Upper lobe of right lung (tissue), 1 donor: ENCODE measurements around the gene CEMP1. TPM values are rescaled to one million over a fixed set of nuclear protein-coding genes. Genes with fewer than 3 reads are reported as not detected.

ENCODE experiments used
- ATAC-seq: fragments of 200-7000 bp; cut with Tn5 transposase; one replicate; pipeline ENCODE4 v1.9.1; 2020; ENCODE audit warnings: mild to moderate bottlenecking, moderate library complexity
- DNase-seq: peaks from one replicate; pipeline ENCODE4 v3.0.0-alpha.2; 2020
- H3K27ac ChIP-seq: fragments of 200-600 bp; one replicate; pipeline ENCODE4 v1.8.0; 2022
- H3K27me3 ChIP-seq: fragments of 200-600 bp; one replicate; pipeline ENCODE4 v1.8.0; 2022; ENCODE audit warnings: mild to moderate bottlenecking
- H3K36me3 ChIP-seq: fragments of 200-600 bp; one replicate; pipeline ENCODE4 v1.8.0; 2022
- H3K4me1 ChIP-seq: fragments of 200-600 bp; one replicate; pipeline ENCODE4 v1.8.0; 2022
- H3K4me3 ChIP-seq: fragments of 200-600 bp; one replicate; pipeline ENCODE4 v1.8.0; 2022; ENCODE audit warnings: mild to moderate bottlenecking
- H3K9me3 ChIP-seq: fragments of 200-600 bp; one replicate; pipeline ENCODE4 v1.8.0; 2022
- intact Hi-C: fragments of 100-400 bp; cut with DNase I; formaldehyde crosslinking; loops from one replicate; pipeline ENCODE4 v1.11.0; 2022
- total RNA-seq: library from RNA; stranded (reverse); fragmentation: NEBNext Ultra II Directional; extraction: Animal tissue kit (Norgen Biotek cat#: 25700); gene quantifications from one replicate; pipeline ENCODE4 v1.2.1, GENCODE V29; 2021
- TF ChIP-seq, protein P1 (sequence below): fragments of 200-600 bp; IDR thresholded peaks from one replicate; pipeline ENCODE4 v1.8.0; 2022; ENCODE audit warnings: antibody characterized with exemption
- donor health status: DM: no; HTN: yes; CAD: no; lungs with severe emphysema.

The CEMP1 gene
- total RNA-seq, 1 donor from 2014 or later, result 1.4 TPM

DNA sequence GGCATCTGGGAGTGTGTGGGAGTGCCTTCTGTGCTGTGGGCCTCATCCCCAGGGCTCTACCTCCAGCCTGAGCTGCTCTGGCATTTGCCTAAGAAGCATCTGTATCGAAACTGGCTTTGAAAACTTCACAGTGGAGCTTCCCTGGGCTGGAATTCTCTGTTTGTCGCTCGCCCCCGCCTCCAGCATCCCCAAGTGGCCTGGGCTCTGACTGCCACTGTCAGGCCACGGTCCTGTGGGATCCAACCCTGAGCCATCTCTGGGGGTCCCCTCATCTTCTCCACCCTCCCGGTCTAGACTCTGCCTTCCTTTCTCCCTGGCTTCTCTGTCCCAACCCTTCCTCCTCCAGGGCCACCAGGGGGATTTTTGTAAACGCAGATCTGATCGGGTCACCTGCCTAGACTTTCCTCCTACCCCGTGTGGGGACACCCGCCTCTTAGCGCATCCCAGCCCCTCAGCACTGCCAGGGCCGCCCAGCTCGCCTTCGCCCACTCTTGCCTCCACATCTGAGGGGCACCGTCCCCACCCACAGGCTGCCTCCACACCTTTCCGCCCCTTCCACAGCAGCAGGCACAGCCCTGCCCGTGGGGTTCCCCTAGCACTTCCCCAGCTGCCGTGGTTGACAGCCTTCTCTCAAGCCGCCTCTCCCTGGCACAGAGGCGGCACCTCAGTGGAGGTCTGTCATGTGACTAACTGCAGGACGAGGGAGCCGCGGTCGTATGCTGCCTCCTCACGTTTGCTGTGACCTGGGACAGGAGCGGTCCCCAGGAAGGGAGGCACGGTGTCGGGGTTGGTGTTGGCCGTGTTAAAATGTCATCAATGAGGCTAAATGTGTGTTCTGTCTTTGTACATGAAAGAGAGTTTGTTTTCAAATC, 44.3 kb downstream of the CEMP1 start:
- Histone ChIP-seq H3K9me3 (no peaks in the 10 kb centered on the region), H3K27me3 (no peaks in the 10 kb centered on the region), H3K4me1 (peaks cover 40% of the 10 kb centered on the region), H3K36me3 (peaks cover 3% of the 10 kb centered on the region), H3K4me3 (no peak overlapping the region), H3K27ac (no peak overlapping the region)
- TF ChIP-seq, protein P1, sequence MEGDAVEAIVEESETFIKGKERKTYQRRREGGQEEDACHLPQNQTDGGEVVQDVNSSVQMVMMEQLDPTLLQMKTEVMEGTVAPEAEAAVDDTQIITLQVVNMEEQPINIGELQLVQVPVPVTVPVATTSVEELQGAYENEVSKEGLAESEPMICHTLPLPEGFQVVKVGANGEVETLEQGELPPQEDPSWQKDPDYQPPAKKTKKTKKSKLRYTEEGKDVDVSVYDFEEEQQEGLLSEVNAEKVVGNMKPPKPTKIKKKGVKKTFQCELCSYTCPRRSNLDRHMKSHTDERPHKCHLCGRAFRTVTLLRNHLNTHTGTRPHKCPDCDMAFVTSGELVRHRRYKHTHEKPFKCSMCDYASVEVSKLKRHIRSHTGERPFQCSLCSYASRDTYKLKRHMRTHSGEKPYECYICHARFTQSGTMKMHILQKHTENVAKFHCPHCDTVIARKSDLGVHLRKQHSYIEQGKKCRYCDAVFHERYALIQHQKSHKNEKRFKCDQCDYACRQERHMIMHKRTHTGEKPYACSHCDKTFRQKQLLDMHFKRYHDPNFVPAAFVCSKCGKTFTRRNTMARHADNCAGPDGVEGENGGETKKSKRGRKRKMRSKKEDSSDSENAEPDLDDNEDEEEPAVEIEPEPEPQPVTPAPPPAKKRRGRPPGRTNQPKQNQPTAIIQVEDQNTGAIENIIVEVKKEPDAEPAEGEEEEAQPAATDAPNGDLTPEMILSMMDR, result peak; percentile 28
- ATAC-seq (peak; percentile 81), DNase-seq (peak; percentile 88)
- intact Hi-C loops, result no loop called here

DNA sequence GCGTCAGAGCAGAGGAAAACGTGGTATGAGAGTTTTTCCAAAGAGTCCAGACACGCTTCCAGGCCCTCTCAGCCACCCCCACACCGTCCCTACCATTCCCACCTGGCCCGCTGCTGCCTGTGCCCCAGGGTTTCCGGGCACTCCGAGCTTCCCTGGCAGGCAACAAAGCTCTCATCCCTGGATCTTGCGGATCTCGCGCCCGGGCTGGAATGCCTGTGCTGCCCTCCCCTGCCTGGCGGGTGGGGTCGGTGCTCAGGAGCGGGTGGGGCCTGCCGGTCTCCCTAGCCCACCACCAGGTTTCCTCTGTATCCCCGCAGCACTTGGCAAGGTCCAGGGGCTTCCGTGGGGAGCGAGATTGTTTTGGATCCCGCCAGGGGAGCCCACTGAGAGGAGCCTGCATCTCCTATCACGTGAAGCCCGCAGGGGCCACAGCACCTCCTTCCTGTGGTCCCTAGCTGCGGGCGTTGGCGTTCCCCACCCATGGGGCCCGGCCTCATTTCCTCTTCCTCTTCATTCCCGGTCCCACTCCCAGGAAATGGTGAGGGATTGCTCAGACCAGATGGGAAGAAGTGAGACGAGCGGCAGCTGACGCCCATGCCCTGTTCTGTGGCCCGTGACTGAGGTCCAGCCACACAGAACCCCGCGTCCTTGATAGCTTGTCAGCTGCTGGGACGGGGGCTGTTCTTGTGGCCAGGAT, 45.2 kb downstream of the CEMP1 start:
- intact Hi-C loops, result no loop called here
- ATAC-seq (no peak), DNase-seq (no peak)
- no peaks in the 10 kb centered on the region for H3K9me3 ChIP-seq
- H3K27ac ChIP-seq, result no peak overlapping the region
- peaks cover 3% of the 10 kb centered on the region for H3K36me3 ChIP-seq
- no peaks in the 10 kb centered on the region for H3K27me3 ChIP-seq
- no peak overlapping the region for H3K4me3 ChIP-seq
- H3K4me1 ChIP-seq, result peaks cover 47% of the 10 kb centered on the region
- TF ChIP-seq, protein P1, result no peak

DNA sequence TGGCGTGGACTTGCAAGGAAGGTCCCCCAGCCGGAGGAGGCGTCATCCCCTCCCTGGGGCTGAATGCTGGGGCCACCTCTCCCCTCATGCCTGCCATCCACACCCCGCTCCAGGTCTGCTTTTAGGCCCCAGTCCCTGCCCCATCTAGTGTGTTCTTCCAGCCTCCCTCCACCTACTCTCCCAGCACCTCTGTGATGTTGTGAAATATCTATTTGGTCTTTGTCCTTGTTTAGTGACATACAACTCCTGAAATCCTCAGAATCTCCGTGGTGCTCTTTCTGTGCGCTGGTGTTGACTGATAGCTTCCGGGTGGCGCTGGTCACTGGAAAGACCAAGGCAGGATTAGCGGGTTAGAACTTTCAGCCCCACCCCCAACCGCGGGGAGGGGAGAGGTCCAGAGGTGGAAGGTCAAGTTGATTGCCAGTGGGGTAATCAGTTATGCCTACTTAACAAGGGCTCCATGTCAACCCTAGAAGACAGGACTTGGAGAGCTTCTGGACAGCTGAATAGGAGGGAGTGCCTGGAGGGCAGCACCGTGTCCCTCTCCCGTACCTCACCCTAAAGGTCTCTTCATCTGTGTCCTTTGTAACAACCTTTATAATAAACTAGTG, 46.2 kb downstream of the CEMP1 start:
- TF ChIP-seq, protein P1, result no peak
- intact Hi-C loops, result no loop called here
- Histone ChIP-seq H3K4me3 (no peak overlapping the region), H3K9me3 (no peaks in the 10 kb centered on the region), H3K27ac (no peak overlapping the region), H3K4me1 (peaks cover 52% of the 10 kb centered on the region), H3K36me3 (no peaks in the 10 kb centered on the region), H3K27me3 (no peaks in the 10 kb centered on the region)
- DNase-seq (no peak), ATAC-seq (no peak)

DNA sequence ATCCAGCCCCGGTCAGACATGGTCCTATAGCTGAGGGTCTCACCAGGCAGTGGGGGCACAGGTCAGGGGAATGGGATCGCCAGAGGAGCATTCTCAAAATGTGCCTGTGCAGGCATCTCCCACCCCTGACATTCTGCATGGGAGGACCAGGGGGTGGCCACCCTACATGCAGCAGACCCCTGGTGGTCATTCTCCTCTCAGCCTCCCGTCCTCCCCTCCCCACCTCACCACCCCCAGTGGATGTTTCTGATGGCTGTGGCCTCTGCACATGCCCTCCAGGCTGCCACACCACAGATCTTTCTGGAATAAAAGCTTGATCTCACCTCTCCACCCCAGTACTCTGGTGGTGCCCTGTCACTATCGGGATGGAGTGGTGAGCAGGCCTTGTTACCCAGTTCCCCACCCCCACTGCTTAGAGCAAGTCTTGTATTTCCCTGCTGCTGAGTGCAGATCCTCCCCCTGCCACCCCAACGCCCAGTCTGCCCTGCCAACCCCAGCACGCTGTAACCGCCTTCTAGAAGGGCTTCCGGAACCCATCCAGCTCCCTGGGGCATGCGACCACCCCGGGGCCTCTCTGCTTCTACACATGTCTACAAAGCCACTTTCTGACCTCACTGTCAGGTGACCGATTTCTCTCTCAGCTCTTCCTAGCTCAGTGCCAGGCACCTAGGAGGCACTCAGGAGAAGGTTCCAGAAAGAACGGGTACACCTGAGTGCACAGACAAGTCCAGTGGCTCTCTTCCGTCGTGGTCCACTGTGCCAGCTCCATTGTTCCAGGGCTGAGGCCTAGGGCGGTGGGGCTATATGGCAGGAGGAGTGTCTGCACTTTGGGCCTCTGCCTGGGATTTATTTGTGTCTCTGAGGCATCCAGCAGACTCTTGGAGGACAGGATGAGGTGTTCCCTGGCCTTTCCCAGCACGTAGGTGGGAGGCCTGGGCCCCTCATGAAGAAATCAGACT, 47.0 kb downstream of the CEMP1 start:
- Histone ChIP-seq H3K9me3 (no peaks in the 10 kb centered on the region), H3K4me3 (no peak overlapping the region)

More for the DNA sequence above, 47.0 kb downstream of the CEMP1 start:
- Histone ChIP-seq H3K27me3 (no peaks in the 10 kb centered on the region), H3K36me3 (no peaks in the 10 kb centered on the region), H3K4me1 (peaks cover 52% of the 10 kb centered on the region), H3K27ac (no peak overlapping the region)
- TF ChIP-seq, protein P1, result no peak
- ATAC-seq (no peak), DNase-seq (no peak)
- intact Hi-C loops, result no loop called here
